ENCODE data around the gene SMG7. TPM values are rescaled to one million over a fixed set of nuclear protein-coding genes. Genes with fewer than 3 reads are reported as not detected.

The SMG7 gene
- polyA plus RNA-seq, 2 of the 4 experiments (the other 2 are of a cell fraction), result 27.2 to 51.3 TPM

- no peak for FAIRE-seq
- TF ChIP-seq TFCP2L1 (CRISPR knock-in tag; IDR thresholded peaks at IDR 0.05) (no peak), RCOR1 (IDR thresholded peaks at IDR 0.05; ENCODE audit: low read depth, low read length) (no peak), HOXB5 (CRISPR knock-in tag; IDR thresholded peaks at IDR 0.05) (no peak), HDAC2 (IDR thresholded peaks at IDR 0.05) (no peak)
- whole genome bisulfite sequencing (ENCODE audit: missing lambda C conversion rate), result 90% methylated on average over 7 of the region's 7 CpGs
- DNase-seq (ENCODE audit: low read depth in 1 of 2, low spot score in 1 of 2), result no peak
- H3K4me3 ChIP-seq, result no peak overlapping the region
- CTCF ChIA-PET, result interaction anchor here (1.1 to 2.1 kb wide), 2 partner anchors 10 to 82 kb away, joined by 3 to 5 read pairs; no protein-coding TSS in a partner anchor
- no peak for ATAC-seq
- peaks cover 13% of the 10 kb centered on the region for H3K4me1 ChIP-seq
- no peak overlapping the region for H3K4me2 ChIP-seq
- H3K9me3 ChIP-seq, result no peaks in the 10 kb centered on the region
- POLR2A ChIA-PET, result no interaction called here
- H3K27ac ChIP-seq, result no peak overlapping the region
Measured at GRCh38 chr1:183552441-183552840, 80.1 kb downstream of the SMG7 start.

GRCh38 chr1:183552891-183553290, 80.6 kb downstream of the SMG7 start:
- DNase-seq (ENCODE audit: low read depth in 1 of 2, low spot score in 1 of 2), result no peak
- Histone ChIP-seq H3K9me3 (no peaks in the 10 kb centered on the region), H3K4me1 (peaks cover 13% of the 10 kb centered on the region), H3K4me2 (no peak overlapping the region), H3K27ac (no peak overlapping the region), H3K4me3 (no peak overlapping the region)
- POLR2A ChIA-PET, result no interaction called here
- CTCF ChIA-PET, result interaction anchor here (1.1 to 2.1 kb wide), 2 partner anchors 10 to 82 kb away, joined by 3 to 5 read pairs; no protein-coding TSS in a partner anchor
- no peak for ATAC-seq
- TF ChIP-seq E2F6 (IDR thresholded peaks at IDR 0.05; ENCODE audit: borderline replicate concordance, low read depth) (no peak), TP53 (CRISPR knock-in tag; IDR thresholded peaks at IDR 0.05) (no peak), HDAC2 (IDR thresholded peaks at IDR 0.05) (no peak), NPAS2 (CRISPR knock-in tag; IDR thresholded peaks at IDR 0.05; ENCODE audit: borderline replicate concordance) (no peak), MAFK (IDR thresholded peaks at IDR 0.05; ENCODE audit: partially characterized antibody) (no peak), SREBF2 (IDR thresholded peaks at IDR 0.05) (no peak), POLR2A (IDR thresholded peaks at IDR 0.05; ENCODE audit: low read length) (no peak)
- no peak for FAIRE-seq
- WGBS (ENCODE audit: missing lambda C conversion rate), result 93% methylated on average over 6 of the region's 6 CpGs

- ChIA-PET CTCF (interaction anchor here (1.4 kb wide), 1 partner anchor 8 kb away, joined by 4 read pairs; no protein-coding TSS in a partner anchor), POLR2A (no interaction called here)
- WGBS (ENCODE audit: missing lambda C conversion rate), result 92% methylated on average over 5 of the region's 5 CpGs
- Histone ChIP-seq H3K9me3 (no peaks in the 10 kb centered on the region), H3K4me3 (no peak overlapping the region), H3K27ac (no peak overlapping the region), H3K4me2 (no peak overlapping the region), H3K4me1 (peaks cover 13% of the 10 kb centered on the region)
- ATAC-seq (no peak), DNase-seq (ENCODE audit: low read depth in 1 of 2, low spot score in 1 of 2) (no peak), FAIRE-seq (no peak)
- TF ChIP-seq FOSB (CRISPR knock-in tag; IDR thresholded peaks at IDR 0.05) (no peak), E2F6 (IDR thresholded peaks at IDR 0.05; ENCODE audit: borderline replicate concordance, low read depth) (no peak), RARB (CRISPR knock-in tag; IDR thresholded peaks at IDR 0.05) (no peak), ZSCAN20 (CRISPR knock-in tag; IDR thresholded peaks at IDR 0.05) (no peak), SREBF2 (IDR thresholded peaks at IDR 0.05) (no peak), TP53 (CRISPR knock-in tag; IDR thresholded peaks at IDR 0.05) (no peak), RFX5 (IDR thresholded peaks at IDR 0.05) (no peak), FOSL2 (IDR thresholded peaks at IDR 0.05) (no peak), FOSL2 (CRISPR knock-in tag; IDR thresholded peaks at IDR 0.05) (no peak), NFE2L2 (conservative IDR thresholded peaks at IDR 0.05; ENCODE audit: low read length) (no peak), RCOR1 (IDR thresholded peaks at IDR 0.05; ENCODE audit: low read depth, low read length) (no peak), HES2 (IDR thresholded peaks at IDR 0.05) (no peak)
Measured at GRCh38 chr1:183553331-183553730, 81.0 kb downstream of the SMG7 start.

GRCh38 chr1:183553764-183554163, 81.5 kb downstream of the SMG7 start:
- DNase-seq (ENCODE audit: low read depth in 1 of 2, low spot score in 1 of 2) (no peak), FAIRE-seq (no peak), ATAC-seq (no peak)
- H3K4me1 ChIP-seq, result peaks cover 13% of the 10 kb centered on the region
- H3K4me3 ChIP-seq, result no peak overlapping the region
- ChIA-PET CTCF (interaction anchor here (1.4 kb wide), 1 partner anchor 9 kb away, joined by 4 read pairs; no protein-coding TSS in a partner anchor), POLR2A (no interaction called here)
- H3K9me3 ChIP-seq, result no peaks in the 10 kb centered on the region
- no peak overlapping the region for H3K4me2 ChIP-seq
- H3K27ac ChIP-seq, result no peak overlapping the region
- WGBS (ENCODE audit: missing lambda C conversion rate), result 89% methylated on average over 3 of the region's 3 CpGs
- TF ChIP-seq REST (IDR thresholded peaks at IDR 0.05) (no peak), CTCF (IDR thresholded peaks at IDR 0.05) (no peak), JUNB (IDR thresholded peaks at IDR 0.05) (no peak), MAZ (IDR thresholded peaks at IDR 0.05; ENCODE audit: borderline replicate concordance, low read depth, low read length) (no peak), KDM5A (IDR thresholded peaks at IDR 0.05) (no peak), RFX5 (IDR thresholded peaks at IDR 0.05) (no peak), BCL3 (IDR thresholded peaks at IDR 0.05) (no peak), TFCP2L1 (CRISPR knock-in tag; IDR thresholded peaks at IDR 0.05) (no peak)
